GM12875 (cell line): ENCODE data around the gene RPS27A.
A peak's percentile ranks its signal among the peaks of the same experiment; 100 is the strongest.
"Not testable (repeated sequence)": the region's sequence is repeated elsewhere in the genome, so short reads cannot be mapped to it uniquely, and the experiment has no call there.

Source experiments
- H3K4me3 ChIP-seq: one replicate; pipeline ENCODE4 v1.5.1; 2011; ENCODE audit warnings: low read depth, low read length, control low read depth
- TF ChIP-seq, protein P1 (sequence below): IDR thresholded peaks from 2 replicates; pipeline ENCODE4 v1.5.1; 2011; ENCODE audit warnings: low read depth, mild to moderate bottlenecking, control low read depth, inconsistent platforms, low read length, moderate library complexity, borderline replicate concordance; ENCODE audit not compliant: insufficient read depth

The RPS27A gene

DNA sequence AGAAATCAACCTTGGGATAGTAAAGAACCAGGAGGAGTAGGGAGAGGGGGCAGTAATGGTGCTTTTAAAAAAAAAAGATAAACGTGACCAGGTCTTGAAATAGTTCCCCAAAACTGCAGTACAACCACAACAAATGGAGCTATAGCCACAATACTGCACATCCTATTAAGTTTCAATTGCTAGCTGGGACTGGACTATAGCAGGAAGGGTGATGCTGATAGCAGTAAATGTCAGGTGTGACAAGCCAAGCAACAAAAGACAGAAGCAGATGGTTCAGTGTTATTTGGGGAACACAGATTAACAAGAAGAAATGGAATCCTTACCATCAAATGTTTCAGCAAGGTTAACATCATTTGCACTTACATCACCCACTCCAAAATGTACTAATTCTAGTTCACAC, 10.1 kb downstream of the RPS27A start:
- no peak overlapping the region for H3K4me3 ChIP-seq
- TF ChIP-seq, protein P1, sequence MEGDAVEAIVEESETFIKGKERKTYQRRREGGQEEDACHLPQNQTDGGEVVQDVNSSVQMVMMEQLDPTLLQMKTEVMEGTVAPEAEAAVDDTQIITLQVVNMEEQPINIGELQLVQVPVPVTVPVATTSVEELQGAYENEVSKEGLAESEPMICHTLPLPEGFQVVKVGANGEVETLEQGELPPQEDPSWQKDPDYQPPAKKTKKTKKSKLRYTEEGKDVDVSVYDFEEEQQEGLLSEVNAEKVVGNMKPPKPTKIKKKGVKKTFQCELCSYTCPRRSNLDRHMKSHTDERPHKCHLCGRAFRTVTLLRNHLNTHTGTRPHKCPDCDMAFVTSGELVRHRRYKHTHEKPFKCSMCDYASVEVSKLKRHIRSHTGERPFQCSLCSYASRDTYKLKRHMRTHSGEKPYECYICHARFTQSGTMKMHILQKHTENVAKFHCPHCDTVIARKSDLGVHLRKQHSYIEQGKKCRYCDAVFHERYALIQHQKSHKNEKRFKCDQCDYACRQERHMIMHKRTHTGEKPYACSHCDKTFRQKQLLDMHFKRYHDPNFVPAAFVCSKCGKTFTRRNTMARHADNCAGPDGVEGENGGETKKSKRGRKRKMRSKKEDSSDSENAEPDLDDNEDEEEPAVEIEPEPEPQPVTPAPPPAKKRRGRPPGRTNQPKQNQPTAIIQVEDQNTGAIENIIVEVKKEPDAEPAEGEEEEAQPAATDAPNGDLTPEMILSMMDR: no peak

DNA sequence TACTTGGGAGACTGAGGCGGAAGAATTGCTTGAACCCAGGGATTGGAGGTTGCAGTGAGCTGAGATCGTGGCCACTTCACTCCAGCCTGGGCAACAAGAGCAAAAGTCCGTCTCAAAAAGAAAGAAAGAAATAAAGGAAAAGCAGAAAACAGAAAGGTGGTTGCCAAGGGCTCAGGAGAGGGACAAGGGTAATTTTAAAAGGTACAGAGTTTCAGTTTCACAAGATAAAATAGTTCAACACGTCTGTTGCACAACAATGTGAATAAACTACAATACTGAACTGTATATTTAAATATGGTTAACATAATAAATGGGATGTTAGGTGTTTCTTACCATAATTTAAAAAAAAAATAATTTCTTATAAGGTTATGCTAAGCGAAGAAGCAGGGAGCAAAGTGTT, 12.9 kb downstream of the RPS27A start:
- TF ChIP-seq, protein P1: no peak

DNA sequence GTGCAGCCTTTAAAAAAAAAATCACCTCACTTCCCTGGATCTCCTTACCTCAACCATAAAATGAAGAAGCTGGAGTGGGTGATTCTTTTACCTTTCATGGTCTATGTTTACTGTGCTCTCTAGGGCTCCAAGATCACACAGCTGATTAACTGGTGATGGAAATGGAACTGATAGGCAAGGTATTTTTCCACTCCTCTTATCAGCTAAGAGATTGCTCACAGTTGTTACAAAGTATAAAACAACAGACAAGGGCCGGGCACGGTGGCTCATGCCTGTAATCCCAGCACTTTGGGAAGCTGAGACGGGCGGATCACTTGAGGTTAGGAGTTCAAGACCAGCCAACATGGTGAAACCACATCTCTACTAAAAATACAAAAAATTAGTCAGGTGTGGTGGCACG, 14.5 kb downstream of the RPS27A start:
- TF ChIP-seq, protein P1: no peak
- no peak overlapping the region for H3K4me3 ChIP-seq

More for the DNA sequence above, 12.9 kb downstream of the RPS27A start:
- H3K4me3 ChIP-seq: no peak overlapping the region

DNA sequence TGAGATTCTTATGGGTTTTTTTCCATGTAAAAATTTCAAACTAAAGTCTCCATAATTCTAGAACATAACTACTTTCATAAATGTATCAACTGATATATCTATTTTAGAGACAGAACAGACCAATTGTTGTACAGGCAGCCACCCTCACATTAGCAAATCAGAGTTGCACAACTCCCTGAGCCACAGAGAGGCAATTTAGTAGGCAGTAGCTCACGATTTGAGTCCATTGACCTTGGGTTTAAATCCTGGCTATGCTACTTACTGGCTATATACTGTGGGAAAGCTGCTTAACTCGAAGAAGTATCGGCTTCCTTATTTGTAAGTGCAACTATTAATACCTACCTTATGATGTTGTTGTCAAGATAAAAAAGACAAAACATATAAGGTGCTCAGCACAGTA, 20.3 kb downstream of the RPS27A start:
- H3K4me3 ChIP-seq: no peak overlapping the region
- TF ChIP-seq, protein P1: no peak

DNA sequence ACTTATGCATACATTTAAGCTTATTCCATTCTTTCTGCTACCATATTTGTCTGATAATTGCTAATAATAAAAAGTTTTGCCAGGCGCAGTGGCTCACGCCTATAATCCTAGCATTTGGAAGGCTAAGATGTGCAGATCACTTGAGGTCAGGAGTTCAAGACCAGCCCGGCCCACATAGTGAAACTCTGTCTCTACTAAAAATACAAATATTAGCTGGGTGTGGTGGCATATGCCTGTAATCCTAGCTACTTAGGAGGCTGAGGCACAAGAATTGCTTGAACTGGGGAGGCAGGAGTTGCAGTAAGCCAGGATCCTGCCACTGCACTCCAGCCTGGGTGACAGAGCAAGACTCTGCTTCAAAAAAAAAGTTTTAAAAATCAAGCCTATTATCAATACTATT, 27.1 kb downstream of the RPS27A start:
- not testable (repeated sequence) for H3K4me3 ChIP-seq

DNA sequence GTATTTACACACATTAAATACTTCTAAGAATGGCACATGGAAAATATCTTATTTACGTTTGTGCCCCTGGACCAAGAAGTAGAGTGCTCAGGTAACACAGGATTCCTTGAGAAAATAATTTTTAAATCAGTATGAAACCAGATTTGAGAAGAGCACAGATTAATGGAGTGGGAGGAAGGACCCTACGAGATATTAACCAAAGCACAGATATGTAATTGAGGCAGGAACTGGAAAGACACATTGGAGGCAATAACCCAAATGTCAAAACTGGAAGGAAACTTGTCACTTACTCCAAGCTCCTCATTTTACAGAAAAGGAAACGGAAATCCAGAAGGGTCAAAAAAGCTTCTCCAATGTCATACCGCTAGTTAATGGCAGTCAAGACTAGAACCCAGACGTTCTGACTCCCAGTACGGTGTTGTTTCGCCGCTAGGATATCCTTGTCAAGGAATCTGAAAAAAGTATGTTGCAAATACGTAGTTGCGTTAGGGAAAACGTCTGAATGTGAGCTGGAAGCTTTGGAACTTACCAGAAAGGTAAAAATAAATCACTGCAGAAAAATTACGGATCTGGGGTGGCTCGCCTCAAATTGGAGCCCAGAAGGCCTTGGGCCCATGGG, 35.9 kb downstream of the RPS27A start:
- TF ChIP-seq, protein P1: no peak
- H3K4me3 ChIP-seq: peak overlapping the region; percentile 67

DNA sequence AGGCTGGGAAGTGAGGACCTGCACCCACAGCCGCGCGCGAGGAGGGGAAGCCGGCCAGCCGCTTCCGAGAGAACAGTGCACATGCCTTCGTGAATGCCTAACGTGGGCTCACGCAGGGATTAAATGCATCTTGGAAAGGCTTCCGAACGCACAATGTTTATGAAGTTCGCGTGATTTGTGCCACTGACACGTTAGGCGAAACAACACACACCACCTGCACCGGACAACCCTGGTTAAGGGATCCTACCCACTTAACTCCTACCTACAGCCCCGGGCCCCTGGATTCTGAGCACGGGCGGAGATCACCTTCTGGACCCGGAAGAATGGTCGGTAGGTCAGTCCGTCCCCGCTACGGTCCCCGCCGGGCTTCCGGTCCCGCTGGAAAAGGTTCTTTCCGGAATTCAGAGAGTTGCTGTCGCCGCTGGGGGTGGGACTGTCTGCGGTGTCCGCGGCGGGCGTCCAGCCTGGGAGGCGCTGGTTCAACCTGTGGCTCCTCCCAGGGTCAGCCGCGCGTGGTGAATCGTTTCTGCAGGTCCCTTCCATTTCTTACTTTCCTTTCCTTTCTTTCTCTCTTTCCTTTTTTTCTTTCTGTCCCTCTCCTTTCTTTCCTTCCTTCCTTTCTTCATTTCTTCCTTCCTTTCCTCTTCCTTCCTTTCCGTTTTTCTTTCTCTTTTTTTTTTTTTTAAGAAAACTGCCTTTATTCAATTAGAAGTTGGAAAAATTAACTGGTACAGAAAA, 36.6 kb downstream of the RPS27A start, which contains the start of gene MTIF2:
Gene MTIF2, minus strand, starts transcription at position 325 of the 738 bp plus-strand sequence. CDS start 5,373 bp downstream, outside the sequence.
- H3K4me3 ChIP-seq: peak within 1 kb of the TSS; percentile 67
- TF ChIP-seq, protein P1: no peak
